CD4-positive, alpha-beta T cell treated with Interleukin-1 beta for 1 hour (primary cell): ENCODE results near the gene FLVCR1.
"Not testable (repeated sequence)": the region's sequence is repeated elsewhere in the genome, so short reads cannot be mapped to it uniquely, and the experiment has no call there.

Source experiments
- DNase-seq, 2 donors: peaks; one replicate each; pipeline ENCODE4 v3.0.0-alpha.2; 2020 to 2022

Gene FLVCR1

DNA sequence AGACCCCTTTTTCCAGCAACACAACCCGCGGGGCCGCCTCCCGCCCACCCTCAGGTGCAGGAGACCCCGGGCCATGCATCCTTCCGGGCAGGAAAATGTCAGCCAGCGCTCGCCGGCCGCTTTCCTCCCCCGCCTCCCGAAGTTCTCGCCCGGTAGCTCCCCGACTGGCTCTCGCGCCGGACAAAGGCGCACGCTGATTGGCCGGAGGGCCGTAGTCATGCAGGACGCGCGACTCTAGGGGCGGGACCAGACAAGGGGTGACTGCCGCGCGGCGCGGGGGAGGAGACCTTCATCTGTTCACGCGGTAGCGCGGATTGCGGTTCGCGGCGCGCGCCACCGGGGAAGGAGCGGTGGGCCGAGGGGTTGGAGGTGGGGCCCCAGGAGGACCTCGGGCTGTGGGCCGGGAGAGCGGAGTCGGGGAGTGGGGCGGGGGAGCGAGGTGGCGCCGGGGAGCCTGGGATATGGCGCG is at the start of gene FLVCR1:
Gene FLVCR1 (plus strand): TSS at position 284 of the 469 bp plus-strand sequence. CDS start 178 bp downstream, at position 462.
- DNase-seq, result peak; percentile 94

DNA sequence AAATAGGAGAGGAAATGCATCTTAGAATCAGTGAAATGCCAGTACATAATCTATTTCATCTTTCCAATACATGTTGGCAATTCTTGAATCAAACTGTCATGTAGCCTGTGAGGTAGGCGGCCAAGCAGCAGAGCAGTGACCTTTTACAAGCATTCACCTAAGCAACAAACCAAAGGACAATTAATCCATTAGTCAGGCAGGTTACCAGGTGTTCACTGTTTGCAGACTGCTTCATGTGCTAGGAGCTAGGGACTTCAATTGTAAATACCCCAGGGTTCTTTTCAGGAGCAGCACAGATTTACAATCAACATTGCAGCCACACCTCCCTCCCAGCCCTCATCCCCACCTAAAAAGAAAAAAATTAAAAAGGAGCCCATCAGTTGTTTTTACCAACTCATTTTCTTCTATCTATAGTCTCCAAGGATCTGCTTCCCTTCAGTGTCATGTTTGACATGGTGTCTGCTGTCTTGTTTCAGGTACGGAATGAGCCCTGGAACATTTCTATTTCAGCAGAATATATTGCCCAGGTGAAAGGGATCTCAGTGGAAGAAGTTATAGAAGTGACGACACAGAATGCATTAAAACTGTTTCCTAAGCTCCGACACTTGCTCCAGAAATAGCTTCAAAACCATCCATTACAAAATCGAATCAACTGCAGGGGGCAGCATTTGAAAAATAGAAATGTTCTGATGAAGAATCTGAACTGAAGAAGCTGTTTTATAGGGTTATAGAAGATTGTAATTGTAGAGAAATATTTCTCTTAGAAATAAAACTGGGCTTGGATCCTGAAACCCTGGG is 43.3 kb upstream of the FLVCR1 start:
- DNase-seq, result no peak

DNA sequence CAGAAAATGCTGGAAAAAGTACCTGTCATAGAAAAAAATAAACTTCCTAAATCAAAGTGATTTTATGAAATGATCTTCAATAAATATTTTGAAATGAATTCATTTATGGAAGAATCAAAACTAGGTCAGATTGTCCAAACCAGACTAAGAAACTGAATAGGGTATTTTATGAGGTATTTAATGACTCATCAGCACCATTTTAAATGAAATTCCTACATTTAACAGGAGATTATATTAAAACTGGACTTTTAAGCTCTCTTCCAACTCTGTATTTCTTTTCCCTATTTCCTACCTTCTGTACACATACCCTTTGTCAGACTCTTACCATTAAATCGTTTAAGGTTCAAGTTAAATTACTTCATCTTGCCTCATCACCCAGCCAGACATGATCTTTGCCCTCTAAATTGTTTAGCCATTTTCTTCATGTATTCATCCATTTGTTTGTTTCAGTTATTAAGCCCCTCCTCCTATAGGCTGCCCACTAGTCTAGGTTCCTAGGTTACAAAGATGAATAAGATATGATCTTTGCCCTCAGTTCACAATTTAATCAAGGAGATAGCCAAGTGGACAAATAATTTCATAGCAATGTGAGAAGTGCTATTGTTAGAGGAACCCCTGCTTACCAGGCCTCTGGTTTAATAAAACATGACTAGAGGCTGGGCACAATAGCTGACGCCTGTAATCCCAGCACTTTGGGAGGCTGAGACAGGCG is 41.4 kb upstream of the FLVCR1 start:
- DNase-seq, result no peak

DNA sequence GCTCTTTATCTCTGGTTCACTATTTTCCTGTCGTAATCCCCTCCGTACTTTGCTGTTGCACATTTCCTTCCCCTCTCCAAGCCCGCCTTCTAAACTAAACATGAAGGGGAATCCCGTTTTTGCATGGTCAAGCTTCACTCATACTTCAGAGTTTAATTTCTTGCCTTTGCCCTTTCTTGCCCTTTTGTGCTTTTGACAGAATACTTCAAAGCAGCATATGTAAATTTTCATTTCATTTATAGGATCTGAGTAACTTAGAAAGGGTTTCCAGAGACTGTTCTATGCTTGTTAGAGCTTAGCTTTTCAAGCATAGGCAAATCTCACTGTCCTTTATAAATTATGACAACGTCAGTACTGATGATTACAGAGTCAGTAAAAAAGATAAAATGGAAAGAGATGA is 38.3 kb upstream of the FLVCR1 start:
- DNase-seq, result peak in 1 of 2 donors; percentile 9

GRCh38 chr1:212820969-212821368 is 37.1 kb upstream of the FLVCR1 start:
- no peak for DNase-seq

GRCh38 chr1:212822956-212823355 is 35.1 kb upstream of the FLVCR1 start:
- no peak for DNase-seq

- no peak for DNase-seq
Observed at GRCh38 chr1:212824201-212824600, 33.9 kb upstream of the FLVCR1 start.

GRCh38 chr1:212825798-212826452 is 32.1 kb upstream of the FLVCR1 start:
- DNase-seq, result no peak

DNA sequence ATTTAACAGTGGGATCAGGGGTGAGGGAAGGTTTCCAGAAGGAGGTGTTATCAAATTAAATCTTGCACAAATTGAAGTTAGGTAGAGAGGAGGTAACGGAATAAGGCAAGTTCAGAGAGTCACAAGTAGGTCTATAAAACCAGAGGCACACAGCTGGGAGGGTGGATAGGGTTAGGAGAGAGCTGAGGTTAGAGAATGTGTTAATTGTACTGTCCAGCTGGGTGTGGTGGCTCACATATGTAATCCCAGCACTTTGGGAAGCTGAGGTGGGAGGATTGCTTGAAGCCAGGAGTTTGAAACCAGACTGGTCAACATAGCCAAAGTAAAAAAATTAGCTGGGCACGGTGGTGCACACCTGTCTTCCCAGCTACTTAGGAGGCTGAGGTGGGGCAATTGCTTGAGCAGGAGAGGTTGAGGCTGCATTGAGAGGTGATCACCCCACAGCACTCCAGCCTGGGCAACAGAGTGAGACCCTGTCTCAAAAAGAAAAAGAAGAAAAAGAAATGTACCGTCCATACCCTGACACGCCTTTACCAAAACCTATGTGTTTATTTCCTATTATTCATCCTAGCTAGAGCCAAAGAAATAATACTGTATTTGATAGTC is 30.8 kb upstream of the FLVCR1 start:
- DNase-seq, result no peak

- DNase-seq, result no peak
Observed at GRCh38 chr1:212827831-212828278, 30.2 kb upstream of the FLVCR1 start.

DNA sequence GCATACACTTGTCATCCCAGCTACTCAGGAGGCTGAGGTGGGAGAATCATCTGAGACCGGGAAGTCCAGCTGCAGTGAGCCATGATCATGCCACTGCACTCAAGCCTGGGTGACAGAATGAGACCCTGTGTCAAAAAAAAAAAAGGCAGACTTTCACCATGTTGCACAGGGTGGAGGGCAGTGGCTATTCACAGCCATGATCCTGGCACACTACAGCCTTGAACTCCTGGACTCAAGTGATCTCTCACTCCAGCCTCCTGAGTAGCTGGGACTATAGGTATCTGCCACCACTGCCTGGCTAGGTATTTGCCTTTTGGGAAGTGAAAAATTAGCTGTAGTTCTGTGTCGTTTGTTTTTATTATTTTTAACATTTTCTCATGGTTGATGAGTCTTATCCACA is 29.7 kb upstream of the FLVCR1 start:
- no peak for DNase-seq

- DNase-seq, result not testable (repeated sequence)
Observed at GRCh38 chr1:212833211-212834207, 24.6 kb upstream of the FLVCR1 start.

DNA sequence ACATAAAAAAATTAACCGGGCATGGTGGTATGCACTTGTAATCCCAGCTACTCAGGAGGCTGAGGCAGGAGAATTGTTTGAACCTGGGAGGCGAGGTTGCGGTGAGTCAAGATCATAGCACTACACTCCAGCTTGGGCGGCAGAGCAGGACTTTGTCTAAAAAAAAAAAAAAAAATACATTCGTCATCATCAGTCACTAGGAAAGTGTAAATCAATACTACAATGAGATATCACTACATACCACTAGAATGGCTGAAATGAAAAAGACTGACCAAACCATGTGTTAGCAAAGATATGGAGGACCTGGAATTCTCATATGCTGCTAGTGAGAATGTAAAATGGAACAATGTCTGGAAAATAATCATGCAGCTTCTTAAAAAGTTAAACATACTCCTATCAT is 19.9 kb upstream of the FLVCR1 start:
- no peak for DNase-seq

GRCh38 chr1:212844521-212844920 is 13.6 kb upstream of the FLVCR1 start:
- not testable (repeated sequence) for DNase-seq

DNA sequence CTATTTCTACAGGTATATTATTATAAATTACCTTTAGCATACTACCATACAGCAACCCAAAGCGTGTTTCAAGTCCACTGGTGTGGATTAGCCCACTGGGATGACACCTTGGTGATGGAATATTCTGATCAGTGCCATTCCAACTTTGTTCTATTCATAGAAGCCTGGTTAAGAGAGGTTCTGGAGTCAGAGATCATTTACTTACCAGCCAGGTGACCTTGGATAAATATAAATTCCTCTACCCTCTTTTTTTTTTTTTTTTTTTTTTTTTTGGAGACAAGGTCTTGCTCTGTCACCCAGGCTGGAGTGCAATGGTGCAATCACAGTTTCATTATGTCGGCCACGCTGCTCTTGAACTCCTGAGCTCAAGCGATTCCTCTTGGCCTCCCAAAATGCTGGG is 10.5 kb upstream of the FLVCR1 start, which contains the start of gene SPATA45:
Gene SPATA45 (minus strand): TSS at position 101 of the 400 bp plus-strand sequence. CDS start 11,500 bp downstream, outside the sequence.
- DNase-seq, result no peak

- no peak for DNase-seq
Observed at GRCh38 chr1:212852105-212852688, 5.9 kb upstream of the FLVCR1 start.

DNA sequence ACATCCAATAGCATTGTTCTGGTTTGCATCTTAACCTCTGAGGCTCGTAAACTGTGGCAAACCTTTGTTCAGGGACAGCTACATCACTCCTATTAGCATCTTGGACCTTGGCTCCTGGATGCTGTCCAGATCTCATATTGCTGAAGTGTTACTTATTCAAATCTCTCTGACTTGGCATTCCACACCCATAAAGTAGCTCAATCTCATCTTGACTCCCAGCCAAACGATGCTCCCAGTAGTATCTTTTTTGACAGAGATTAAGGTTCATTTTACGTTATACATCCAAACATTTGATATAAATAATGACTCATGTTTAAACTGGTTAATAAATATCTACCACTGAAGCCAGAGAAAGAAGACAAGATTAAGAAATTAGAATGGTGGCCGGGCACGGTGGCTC is 4.4 kb upstream of the FLVCR1 start:
- no peak for DNase-seq

DNA sequence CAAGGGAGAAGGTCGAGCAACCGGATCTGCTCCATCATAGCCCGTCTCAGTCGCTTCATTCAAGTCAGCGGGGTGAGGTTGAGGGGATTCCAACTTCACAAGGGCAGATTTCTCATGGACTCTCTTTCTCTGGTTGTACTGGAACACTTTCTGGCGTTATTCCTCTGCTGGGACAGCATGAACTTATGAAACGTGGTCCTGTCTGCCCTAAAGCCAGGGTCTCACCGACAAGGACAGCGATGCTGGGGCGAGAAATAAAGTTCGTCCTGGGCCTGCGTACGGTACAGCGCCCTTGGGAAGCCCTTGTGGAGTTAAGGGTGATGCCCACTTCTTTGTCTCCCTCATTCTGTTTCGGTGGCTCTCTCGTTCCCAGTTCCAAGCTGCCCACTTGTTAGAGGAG is 1.3 kb upstream of the FLVCR1 start:
- DNase-seq, result no peak

- DNase-seq, result peak in 1 of 2 donors; percentile 23
Observed at GRCh38 chr1:212858461-212859265, 588 bp downstream of the FLVCR1 start.
